NCI-H226 (cell line): ENCODE results near the gene REEP1.
"Not testable (repeated sequence)": the region's sequence is repeated elsewhere in the genome, so short reads cannot be mapped to it uniquely, and the experiment has no call there.

Source experiments
- DNase-seq: peaks from one replicate; pipeline ENCODE4 v3.0.0-alpha.2; 2015

The REEP1 gene

GRCh38 chr2:86337244-86337835 is at the start of gene REEP1:
TSS of gene REEP1 (minus strand) at chr2:86337626. CDS start at chr2:86337510, 116 bp downstream.
- DNase-seq: no peak

DNA sequence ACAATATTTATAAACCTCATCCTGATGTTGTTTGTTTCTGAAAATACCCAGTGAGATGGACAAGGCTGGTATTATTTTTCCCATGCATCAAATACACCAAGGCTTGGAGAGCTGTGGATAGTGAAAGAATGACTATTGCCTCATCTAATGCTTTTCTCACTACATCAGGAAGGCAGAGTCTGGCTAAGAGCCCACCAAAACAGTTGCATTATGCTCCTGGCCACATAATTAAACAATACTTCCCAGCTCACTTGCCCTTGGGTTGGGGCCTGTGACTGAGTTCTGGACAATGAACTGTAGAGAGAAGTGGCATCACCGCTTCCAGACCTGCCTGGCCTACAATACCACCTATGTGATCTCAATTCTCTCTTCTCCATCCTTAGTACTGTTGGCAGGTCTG is 46.4 kb upstream of the REEP1 start:
- DNase-seq: peak; percentile 72

GRCh38 chr2:86382698-86383097 is 45.3 kb upstream of the REEP1 start:
- DNase-seq: no peak

- no peak for DNase-seq
These were observed 44.7 kb upstream of the REEP1 start for GRCh38 chr2:86382108-86382507.

- DNase-seq: no peak
These were observed 41.0 kb upstream of the REEP1 start for GRCh38 chr2:86378469-86378868.

DNA sequence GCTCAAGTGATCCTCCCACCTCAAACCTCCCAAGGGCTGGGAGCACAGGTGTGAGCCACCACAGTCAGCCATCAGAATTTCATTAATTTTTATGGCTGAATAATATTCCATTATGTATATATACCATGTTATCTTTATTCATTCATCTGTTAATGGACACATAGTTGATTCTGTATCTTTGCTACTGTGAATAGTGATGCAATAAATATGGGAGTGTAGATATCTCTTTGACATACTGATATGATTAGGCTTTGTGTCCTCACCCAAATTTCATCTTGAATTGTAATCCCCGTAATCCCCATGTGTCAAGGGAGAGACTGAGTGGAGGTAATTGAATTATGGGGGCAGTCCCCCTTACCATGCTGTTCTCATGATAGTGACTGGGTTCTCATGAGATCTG is 38.2 kb upstream of the REEP1 start:
- DNase-seq: no peak

DNA sequence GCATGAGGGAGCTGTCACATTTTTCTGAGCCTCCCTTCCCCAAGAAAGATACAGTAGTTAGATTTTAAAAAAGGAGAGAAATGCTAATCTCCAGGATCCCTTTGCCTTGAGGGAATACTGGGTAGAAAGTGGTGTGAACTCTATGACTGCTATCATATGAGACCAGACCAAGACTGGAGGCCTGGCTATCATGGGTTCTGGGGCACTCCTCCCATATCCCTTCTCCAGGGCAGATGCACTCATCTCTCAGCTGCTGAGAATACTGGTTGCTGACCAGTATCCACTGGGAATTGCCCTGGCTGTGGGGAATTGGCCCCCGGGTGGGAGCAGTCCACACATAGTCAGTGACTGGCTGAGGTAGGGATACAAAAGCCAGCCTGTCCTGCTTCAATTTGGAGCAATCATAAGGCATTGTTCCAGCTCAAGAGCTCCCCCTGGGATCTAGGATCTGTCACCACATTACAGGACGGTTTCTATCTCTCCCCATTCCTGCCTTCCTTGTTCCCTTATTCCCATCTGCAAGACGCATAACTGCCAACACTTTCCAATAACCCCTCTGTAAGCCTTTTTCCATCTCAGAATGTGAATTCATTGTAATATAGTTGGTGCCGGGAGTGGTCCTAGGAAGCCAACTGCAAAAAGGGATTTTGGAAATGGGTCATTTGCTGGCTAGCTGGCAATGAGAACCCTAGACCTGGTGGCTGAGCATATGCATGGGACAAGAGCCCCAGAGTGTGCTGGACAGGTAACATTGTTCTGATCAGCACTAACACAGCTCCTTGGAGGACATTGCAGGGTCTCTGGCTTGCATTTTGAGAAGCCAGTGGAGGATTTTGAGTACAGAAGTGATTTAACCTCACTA is 35.4 kb upstream of the REEP1 start:
- peak; percentile 24 for DNase-seq

DNA sequence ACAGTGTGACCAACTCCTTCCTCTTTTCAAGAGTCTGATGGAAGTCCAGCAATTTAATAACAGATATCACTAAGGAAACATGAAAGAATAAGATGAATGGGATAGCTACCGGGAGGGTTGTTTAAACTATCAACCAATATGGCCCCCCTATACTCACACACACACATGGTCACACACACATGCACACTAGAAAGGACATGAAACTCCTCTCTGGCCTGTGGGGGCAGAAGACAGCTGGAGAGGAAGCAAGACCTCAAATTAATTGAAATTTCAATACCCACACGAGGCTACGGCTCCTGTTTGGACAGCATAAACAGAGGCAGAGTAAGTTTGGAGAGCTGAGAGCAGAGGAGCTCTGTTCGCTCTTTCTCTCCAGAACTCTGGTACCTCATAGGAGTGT is 34.7 kb upstream of the REEP1 start:
- no peak for DNase-seq

- DNase-seq: no peak
These were observed 34.1 kb upstream of the REEP1 start for GRCh38 chr2:86371527-86371926.

- DNase-seq: no peak
These were observed 33.2 kb upstream of the REEP1 start for GRCh38 chr2:86370579-86370978.

DNA sequence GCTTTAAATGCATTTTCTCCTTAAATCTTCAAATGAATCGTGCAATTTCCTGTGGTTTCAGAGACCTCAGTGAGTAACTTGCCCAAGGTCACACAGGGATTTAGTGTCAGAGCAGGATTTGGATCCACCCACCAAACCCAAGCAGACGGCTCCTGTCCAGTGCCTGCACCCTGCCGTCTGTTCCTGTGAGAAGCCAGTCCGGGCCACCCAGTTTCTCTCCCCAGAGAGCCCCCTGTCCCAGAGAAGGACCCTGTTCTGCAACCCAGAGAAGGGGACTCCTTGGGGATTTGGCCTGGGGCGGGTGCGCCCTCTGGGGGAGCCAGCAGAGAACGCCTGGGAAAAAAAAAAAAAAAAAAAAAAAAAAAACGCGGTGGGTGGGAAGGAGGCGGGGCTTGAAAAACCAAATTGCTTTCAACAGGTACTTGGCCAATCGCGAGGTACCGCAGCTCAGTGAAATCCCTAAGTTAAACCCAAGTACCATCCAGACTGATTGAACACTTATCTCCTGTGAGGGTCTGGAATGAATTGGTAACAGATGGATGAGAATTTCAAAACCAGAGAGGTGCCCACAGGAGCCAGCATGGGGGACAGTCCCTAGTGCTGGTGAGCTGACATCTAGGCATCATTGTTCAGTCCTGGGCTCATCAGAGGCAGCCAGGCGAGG is 30.9 kb upstream of the REEP1 start:
- no peak for DNase-seq

DNA sequence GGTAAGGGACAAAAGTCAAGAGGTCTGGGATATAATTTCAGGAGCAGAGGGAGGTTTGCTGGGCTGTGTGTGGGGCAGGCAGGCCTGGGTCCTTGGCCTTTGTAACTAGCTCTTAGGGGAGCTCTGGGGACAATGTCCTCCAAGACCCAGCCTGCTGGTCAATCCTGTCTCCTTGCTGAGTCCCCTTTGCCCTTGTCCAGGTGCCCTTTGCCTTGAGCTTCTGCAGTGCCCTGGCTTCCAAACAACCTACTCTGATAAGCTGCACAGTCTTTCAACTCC is 30.0 kb upstream of the REEP1 start:
- DNase-seq: no peak

DNA sequence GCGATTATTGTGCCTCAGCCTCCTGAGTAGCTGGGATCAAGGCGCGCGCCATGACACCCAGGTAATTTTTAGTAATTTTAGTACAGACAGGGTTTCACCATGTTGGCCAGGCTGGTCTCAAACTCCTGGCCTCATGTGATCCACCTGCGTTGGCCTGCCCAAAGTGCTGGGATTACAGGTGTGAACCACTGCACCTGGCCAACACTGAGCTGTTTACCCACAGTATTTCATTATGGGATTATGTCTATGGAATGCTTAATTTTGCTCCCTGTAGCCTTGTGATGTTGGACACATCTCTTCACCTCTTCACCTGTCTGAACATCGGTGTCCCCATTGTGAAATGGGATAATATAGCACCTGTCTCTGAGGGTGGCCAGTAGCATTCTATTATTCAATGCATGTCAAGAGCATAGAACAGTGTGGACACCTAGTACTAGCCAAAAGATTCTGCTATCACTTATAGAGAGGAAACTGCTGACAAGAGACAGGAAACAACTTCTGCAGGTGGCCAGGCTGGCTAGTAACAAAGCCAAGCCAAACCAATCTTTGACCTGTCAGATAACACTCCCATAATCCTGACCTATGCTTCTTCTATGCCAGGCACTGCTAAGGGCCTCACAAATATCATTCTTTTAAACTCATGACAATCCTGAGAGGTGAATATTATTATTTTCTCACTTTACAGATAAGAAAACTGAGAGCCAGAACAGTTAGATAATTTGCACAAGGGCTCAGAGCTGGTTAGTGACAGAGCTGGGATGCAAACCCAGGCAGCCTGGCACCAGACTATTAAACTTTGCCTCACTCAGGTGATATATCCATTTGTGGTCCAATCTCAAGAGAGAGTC is 29.4 kb upstream of the REEP1 start:
- DNase-seq: peak; percentile 43

- no peak for DNase-seq
These were observed 27.5 kb upstream of the REEP1 start for GRCh38 chr2:86364894-86365293.

DNA sequence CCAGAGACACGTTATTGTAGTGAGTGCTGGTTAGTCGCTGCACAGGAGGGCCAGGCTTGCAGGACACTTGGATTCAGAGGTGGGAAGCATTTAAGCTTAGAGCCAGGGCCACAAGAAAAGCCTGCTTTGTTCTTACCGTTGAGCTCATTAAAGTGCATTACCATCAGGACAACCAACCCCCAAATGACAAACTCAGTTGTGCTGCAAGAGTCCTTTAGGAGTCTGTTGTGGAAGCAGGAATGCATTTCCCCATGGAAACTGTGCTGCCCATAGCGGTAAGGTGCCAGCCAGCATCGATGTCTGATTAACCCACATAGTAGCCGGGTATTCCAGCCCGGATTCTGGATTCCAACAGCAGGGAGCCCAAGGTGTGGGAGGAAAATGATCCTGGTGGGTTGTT is 23.4 kb upstream of the REEP1 start:
- no peak for DNase-seq

GRCh38 chr2:86358957-86359356 is 21.5 kb upstream of the REEP1 start:
- DNase-seq: no peak

- DNase-seq: no peak
These were observed 20.1 kb upstream of the REEP1 start for GRCh38 chr2:86357392-86357963.

GRCh38 chr2:86352727-86353221 is 15.3 kb upstream of the REEP1 start:
- no peak for DNase-seq

GRCh38 chr2:86352137-86352726 is 14.8 kb upstream of the REEP1 start:
- no peak for DNase-seq

DNA sequence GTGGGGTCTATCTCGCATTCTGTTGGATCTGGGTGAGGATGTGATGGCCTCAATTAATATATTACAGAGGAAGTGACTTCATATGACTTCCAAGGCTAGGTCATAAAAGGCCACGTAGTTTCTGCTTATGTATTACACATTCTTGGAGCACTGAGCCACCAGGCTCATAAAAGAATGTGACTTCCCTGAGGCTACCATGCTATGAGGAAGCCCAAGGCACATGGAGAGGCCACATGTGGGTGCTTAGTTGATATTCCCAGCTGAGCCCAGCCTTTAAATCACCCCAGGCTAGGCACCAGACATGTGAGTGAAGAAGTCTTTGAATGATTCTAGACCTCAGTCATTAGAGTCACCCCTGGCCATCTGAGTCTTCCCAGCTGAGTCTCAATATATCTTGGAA is 13.3 kb upstream of the REEP1 start:
- no peak for DNase-seq

DNA sequence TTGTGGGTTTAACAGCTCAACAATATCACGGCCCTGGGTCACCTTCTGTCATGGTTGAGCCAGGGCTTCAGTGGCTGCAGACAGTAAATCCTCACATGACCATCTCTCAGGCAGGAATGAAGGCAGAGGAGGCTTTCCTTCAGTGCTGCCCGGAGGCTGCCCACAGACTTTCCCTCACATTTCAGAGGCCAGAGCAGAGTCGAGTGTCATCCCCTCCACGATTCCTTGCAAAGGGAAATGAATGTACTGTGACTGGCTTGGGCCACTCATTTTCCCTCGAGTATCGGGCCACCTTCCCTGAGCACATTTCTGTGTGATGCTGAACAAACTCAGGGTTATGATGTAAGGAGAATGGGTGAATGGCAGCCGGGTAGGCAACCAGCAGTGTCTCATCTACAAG is 10.0 kb upstream of the REEP1 start:
- DNase-seq: no peak

- not testable (repeated sequence) for DNase-seq
These were observed 8.5 kb upstream of the REEP1 start for GRCh38 chr2:86345783-86346370.
